AG04449 (cell line): ENCODE results near the gene THOC6.
A peak's percentile ranks its signal among the peaks of the same experiment; 100 is the strongest.

Source experiments
- CTCF ChIA-PET: fragments of 350-600 bp; formaldehyde crosslinking; extraction: SDS; loops from one replicate; lab custom pipeline; 2021; ENCODE audit warnings: antibody characterized with exemption; lab: Yijun Ruan, JAX
- POLR2A ChIA-PET: fragments of 400-600, 350-600 bp; formaldehyde crosslinking; extraction: SDS; loops from one replicate; lab custom pipeline; 2020; ENCODE audit warnings: antibody characterized with exemption, inconsistent platforms; lab: Yijun Ruan, JAX
- DNase-seq: peaks from one replicate; pipeline ENCODE4 v3.0.0-alpha.2; 2010; ENCODE audit warnings: low read depth, low spot score
- H3K4me3 ChIP-seq: 2 replicates; pipeline ENCODE4 v1.5.1; 2011; ENCODE audit warnings: low read depth, mild to moderate bottlenecking, control low read depth, low read length
- CTCF ChIP-seq: IDR thresholded peaks from one replicate; pipeline ENCODE4 v1.5.1; 2011; ENCODE audit warnings: mild to moderate bottlenecking, moderate library complexity, low read length, control low read depth, inconsistent platforms; ENCODE audit not compliant: insufficient read depth; ENCODE audit errors: missing control alignments

Gene THOC6

GRCh38 chr16:2977440-2977839 lies 46.4 kb upstream of the THOC6 start:
- DNase-seq: no peak
- no peak for TF ChIP-seq CTCF
- CTCF ChIA-PET: interaction anchor here (0.9 to 2.4 kb wide), 5 partner anchors 7 to 138 kb away, joined by 3 to 10 read pairs (median 7); no protein-coding TSS in a partner anchor
- no peak overlapping the region for H3K4me3 ChIP-seq
- POLR2A ChIA-PET: interaction anchor here (0.6 kb wide), 1 partner anchor 305 kb away, joined by 3 read pairs; no protein-coding TSS in a partner anchor

DNA sequence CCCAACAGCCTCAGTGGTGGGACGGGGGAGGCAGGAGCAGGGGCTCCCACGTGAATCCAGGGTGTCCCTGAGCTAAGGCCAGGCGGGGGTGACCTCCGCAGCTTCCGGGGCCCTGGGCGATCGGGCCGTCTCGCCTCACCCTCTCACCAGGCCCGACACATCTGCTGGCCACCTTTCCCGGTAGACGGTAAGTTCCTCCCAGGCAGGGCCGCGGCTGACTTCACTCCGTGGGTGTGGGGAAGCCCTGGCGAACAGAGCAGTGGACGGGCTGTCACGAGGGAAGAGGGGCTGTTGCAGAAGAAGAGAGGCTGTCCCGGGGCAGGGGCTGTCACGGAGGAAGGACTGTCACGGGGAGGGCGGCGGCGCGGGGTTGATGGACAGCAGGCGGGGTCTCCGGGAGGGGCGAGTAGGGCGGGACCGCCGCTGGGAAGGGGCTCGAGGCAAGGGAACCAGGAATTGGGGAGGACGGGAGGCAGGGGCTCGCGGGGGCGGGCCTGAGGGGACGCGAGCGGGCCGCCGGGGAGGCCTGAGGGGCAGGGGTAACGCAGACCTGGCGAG lies 44.1 kb upstream of the THOC6 start:
- peak overlapping the region; percentile 86 for H3K4me3 ChIP-seq
- POLR2A ChIA-PET: no interaction called here
- CTCF ChIA-PET: interaction anchor here (1.0 to 2.3 kb wide), 2 partner anchors 8 to 18 kb away, joined by 3 to 10 read pairs; no protein-coding TSS in a partner anchor
- TF ChIP-seq CTCF: no peak
- no peak for DNase-seq

DNA sequence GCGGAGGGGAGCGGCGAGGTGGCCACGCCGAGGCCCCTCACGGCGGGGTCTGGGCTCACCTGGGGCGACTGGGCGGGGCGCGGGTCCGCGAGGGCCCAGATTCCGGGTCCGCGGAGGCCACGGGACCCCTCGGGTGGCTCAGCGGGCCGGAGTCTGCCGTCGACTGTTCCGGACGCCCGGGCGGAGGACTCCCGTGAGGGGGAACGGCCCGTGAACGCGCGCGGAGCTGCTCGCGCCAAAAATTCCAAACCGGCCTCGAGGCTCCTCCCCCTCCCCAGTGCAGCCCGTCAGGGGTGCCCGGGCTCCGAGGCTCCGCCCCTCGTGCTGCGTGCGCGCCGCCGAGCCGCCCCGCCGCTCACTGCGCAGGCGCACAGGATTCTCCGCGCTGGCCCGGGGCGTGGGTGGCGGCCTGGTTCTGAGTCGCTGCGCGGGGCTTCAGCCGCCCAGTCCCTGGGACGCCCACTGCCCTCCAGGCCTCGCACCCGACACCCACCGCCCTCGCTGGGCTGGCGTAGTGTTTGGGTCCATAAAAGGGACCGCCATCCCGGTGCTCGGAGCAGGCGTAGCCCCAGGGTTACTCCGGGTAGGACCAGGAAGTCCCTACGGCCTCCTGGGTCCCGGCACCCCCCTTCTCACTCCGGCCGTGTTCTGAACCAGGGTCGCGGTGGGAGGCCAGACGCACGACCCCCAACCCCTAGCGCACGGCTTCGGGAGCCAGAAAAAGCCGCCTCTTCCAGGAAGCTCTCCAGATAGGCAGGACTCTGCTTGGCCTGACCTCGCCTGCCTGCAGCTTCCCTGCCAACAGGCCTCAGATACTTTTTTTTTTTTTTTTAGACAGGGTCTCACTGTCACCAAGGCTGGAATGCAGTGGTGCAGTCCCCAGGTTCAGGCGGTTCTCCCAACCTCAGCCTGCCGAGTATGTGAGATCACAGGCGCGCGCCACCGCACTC lies 43.3 kb upstream of the THOC6 start, which contains the start of gene PKMYT1:
PKMYT1 (minus strand) TSS at position 220 of the 950 bp plus-strand sequence. CDS start 789 bp downstream, outside the sequence.
- ChIA-PET CTCF (interaction anchor here (0.9 to 2.3 kb wide), 7 partner anchors 9 to 53 kb away, joined by 3 to 10 read pairs (median 5); no protein-coding TSS in a partner anchor), POLR2A (interaction anchor here (2.0 kb wide), 1 partner anchor 40 kb away, joined by 5 read pairs; the partner anchor contains the start of gene TNFRSF12A)
- H3K4me3 ChIP-seq: peak within 1 kb of the TSS; percentile 86
- TF ChIP-seq CTCF: no peak
- no peak for DNase-seq

DNA sequence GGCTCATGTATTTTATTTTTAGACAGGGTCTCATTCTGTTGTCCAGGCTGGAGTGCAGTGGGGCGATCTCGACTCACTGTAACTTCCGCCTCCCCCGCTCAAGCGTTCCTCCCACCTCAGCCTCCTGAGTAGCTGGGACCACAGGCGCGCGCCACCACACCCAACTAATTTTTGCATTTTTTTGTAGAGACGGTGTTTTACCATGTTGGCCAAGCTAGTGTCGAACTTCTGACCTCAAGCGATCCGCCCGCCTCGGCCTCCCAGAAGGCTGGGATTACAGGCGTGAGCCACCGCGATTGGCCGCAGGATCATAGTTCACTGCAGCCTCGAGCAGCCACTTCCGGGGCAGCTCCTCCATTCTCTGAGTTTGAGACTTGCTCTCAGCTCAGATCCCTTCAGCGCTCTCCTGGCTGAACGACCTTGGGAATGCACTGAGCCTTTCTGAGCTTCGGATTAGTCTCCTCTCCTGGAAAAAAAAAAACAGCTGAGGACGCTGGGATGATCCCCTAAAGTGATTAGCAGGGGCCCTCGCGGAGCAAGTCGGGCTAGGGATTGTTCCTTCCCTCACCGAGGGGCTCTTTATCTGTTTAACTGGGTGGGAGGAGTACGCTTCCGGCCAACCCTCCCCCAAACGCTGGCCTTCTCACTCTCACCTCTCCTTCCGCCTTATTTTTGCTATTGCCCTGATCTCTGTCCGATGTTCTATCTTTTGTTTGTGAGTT lies 42.5 kb upstream of the THOC6 start:
- DNase-seq: no peak
- CTCF ChIA-PET: interaction anchor here (0.9 to 2.3 kb wide), 7 partner anchors 10 to 54 kb away, joined by 3 to 10 read pairs (median 5); no protein-coding TSS in a partner anchor
- POLR2A ChIA-PET: interaction anchor here (2.0 kb wide), 1 partner anchor 39 kb away, joined by 5 read pairs; the partner anchor contains the start of gene TNFRSF12A
- no peak overlapping the region for H3K4me3 ChIP-seq
- no peak for TF ChIP-seq CTCF

DNA sequence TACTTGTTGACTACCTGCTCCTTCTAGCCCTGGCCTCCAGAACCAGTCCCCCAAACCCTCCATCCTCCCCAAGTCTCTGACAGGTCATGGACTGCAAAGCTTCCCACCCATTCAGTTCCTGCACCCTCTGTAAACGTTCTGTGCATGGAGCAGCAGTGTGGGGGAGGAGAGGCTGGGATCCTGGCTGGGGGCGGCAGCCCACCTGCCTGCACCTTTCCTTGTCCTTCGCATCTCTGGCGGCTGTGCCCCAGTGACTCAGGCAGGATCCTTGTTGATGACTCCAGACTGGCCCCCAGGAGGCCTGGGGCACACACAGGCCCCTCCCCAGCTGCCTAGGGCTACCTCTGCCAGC lies 42.0 kb upstream of the THOC6 start:
- H3K4me3 ChIP-seq: no peak overlapping the region
- CTCF ChIA-PET: interaction anchor here (1.3 to 2.3 kb wide), 7 partner anchors 10 to 55 kb away, joined by 5 to 10 read pairs (median 5); no protein-coding TSS in a partner anchor
- no peak for DNase-seq
- TF ChIP-seq CTCF: no peak
- POLR2A ChIA-PET: interaction anchor here (2.0 kb wide), 1 partner anchor 39 kb away, joined by 5 read pairs; the partner anchor contains the start of gene TNFRSF12A
